K562 treated with DMSO at 1 percent for 48 hours (cell line): Measurements from ENCODE around the gene BLNK. TPM values are rescaled to one million over a fixed set of nuclear protein-coding genes. Genes with fewer than 3 reads are reported as not detected.

Experiments used
- total RNA-seq: library from RNA; unstranded; fragments of 300-600 nt; gene quantifications from 2 replicates; pipeline ENCODE4 v1.2.3, GENCODE V29; 2022; ENCODE audit warnings: low replicate concordance; ENCODE audit errors: extremely low read depth

The BLNK gene
- total RNA-seq, result not detected in 2 replicates

GRCh38 chr10:96271016-96271815 lies at the start of gene BLNK:
BLNK (minus strand) TSS chr10:96271569; CDS start chr10:96271398, 171 bp downstream.

GRCh38 chr10:96304230-96304629 lies 32.9 kb upstream of the BLNK start, which contains the start of gene DNTT:
DNTT (plus strand) TSS chr10:96304434; CDS start chr10:96304498, 64 bp downstream.

Other genes with a start within 250 kb of the BLNK start
- gene CCNJ, start 228.0 kb downstream of the BLNK start, total RNA-seq, result not detected in 2 replicates
- gene ZNF518A, start 141.3 kb downstream of the BLNK start, total RNA-seq, result not detected in 2 replicates
- not detected in 2 replicates for gene DNTT, start 32.9 kb upstream of the BLNK start, total RNA-seq
- not detected in 2 replicates for gene OPALIN, start 87.4 kb upstream of the BLNK start, total RNA-seq
- gene TLL2, start 242.4 kb upstream of the BLNK start, total RNA-seq, result not detected in 2 replicates